Measurements from ENCODE around the gene GMPR2.
"Not testable (repeated sequence)": the region's sequence is repeated elsewhere in the genome, so short reads cannot be mapped to it uniquely, and the experiment has no call there.

GMPR2 gene

DNA sequence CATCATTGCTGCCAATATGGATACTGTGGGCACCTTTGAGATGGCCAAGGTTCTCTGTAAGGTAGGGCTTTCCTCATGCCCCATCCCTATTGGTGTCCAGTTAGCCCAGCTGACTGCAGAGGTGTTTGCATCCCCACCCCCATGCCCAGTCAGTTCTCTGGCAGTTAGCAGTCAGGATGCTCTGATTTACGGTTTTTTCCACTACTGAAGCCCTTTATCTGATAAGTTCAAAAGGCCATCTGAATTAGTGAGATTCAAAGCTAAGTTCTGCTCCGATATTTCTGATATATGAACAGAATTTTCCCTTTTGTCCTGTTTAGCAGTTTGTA, 773 bp downstream of the GMPR2 start:
- no peak for DNase-seq

DNA sequence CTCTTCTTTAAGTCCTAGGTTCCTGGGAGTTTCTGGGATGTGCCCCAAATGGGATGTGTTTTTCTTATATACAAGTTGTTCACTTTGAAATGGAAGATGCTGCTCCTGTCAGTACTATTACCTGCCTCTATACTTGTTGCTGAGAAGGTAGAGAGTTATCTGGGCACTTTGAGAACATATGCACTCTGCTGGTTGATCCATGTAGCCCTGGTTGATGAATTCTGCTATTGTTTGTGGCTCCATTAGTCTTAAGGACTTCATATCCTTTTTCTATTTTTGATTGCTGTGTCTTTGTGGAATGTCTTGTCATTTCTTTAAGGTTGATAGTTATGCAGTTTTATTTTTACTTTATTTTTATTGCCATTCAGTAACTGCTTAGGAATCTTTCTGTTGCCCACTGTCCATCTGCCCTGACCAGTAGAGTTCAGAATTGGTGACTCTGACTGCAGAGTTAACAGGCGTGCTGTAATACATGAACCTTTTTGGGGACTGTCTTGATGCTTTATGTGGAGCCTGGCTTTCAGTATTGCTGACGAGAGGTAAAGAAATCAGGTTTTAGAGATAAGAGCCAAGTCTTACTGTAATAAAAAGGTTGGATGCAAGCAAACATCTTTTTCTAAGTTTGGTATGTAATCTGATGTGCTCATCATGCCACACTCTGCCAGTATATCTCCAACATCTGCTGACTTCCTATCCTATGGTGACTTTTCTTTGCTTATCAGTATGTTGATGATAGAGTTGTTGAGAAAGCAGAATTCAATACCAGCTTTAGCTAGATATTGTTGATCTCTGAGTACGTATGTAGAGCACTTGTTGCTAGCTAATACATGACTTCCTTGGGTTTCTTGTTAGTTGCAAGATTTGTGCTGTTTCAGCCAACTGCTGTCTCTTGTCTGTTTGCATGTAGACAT, 1.6 kb downstream of the GMPR2 start:
- no peak for DNase-seq

DNA sequence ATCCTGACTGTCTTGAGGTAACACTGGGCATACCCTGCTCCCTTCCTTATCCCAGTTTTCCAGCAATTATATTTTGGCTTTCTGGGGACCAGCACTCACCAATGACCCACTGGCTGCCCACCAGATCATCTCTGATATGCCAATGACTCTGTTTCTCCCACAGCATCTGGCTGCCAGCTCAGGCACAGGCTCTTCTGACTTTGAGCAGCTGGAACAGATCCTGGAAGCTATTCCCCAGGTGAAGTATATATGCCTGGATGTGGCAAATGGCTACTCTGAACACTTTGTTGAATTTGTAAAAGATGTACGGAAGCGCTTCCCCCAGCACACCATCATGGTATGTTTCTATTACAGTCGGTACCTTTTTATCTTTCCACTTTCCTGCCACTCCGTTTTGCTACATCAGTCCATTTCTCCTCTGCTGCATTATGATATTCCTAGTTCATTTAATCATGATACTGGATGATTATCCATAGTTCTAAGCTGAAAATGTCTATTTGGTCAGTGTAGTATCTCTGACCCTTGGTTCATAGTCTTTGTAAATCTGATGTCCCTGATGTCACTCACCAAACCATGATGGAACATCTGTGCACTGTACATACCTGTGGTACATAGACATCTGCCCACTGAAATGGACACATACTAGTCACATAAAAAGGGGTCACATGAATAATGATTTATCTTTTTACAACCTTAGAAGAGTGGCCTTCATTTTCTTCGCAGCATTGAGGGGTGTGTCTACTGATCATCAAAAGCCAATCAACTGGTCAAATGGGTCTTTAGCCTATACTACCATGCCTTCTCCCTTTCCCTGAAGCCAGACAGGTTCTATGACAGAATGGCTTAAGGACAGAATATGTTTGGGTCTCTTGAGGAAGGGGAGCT, 3.3 kb downstream of the GMPR2 start:
- no peak for DNase-seq

DNA sequence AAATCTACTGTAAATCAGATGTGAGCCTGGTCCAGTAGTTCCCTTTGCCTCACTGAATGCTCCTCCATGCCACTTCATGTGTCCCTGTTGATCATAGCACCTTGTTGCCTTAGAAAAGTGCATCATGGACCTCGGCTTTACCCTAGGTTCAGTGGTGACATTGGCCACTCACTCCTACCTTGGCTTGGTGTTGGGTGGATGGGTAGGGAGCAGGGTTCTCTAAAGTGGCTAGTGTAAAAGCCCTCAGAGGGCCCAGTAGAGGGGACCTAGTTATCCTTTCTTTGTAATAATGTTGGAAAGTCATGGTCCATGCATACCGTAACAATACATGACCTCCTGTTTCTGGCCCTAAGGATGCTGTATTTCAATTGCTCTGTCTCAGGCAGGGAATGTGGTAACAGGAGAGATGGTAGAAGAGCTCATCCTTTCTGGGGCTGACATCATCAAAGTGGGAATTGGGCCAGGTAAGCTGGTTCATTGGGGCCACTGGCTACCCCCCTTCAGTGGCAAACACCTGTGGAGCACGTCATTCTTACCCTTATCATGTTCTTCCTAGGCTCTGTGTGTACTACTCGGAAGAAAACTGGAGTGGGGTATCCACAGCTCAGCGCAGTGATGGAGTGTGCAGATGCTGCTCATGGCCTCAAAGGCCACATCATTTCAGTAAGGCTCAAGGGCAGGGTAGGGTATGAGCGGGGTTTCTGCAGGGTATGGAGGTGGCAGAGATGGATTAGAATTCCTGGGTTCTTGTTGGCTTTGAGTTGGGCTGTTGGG, 4.1 kb downstream of the GMPR2 start:
- no peak for DNase-seq

DNA sequence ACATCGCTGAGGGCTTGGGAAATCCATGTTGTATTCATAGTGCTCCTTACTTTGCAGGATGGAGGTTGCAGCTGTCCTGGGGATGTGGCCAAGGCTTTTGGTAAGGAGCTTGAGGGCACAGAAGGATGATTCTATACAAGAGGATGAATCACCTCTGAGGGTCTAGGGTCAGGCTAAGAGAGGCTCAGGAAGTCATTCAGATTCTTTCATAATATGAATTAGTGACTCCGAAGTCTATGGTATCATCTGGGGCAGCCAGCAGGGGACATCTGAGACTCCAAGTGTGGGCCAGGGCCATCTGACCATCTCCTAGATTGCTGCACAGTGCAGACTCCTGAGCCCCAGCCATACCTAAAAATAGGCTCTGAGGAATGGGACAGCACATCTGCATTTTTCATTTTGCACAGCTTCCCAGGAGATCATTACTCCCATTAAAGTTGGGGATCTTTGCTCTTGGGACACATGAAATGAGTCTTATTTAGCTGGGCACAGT, 4.8 kb downstream of the GMPR2 start:
- no peak for DNase-seq

DNA sequence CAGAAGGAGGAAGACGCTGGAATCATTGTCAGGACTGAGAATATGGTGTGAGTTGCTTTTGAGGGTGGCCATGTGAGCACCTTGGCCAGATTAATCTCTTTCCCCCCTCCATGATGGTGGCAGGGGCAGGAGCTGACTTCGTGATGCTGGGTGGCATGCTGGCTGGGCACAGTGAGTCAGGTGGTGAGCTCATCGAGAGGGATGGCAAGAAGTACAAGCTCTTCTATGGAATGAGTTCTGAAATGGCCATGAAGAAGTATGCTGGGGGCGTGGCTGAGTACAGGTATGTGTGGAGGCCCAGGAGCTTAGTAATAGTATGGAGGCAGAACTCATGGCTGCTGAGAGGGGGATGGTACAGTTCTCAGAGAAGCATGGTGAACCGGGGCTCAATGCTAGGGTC, 5.4 kb downstream of the GMPR2 start:
- no peak for DNase-seq

DNA sequence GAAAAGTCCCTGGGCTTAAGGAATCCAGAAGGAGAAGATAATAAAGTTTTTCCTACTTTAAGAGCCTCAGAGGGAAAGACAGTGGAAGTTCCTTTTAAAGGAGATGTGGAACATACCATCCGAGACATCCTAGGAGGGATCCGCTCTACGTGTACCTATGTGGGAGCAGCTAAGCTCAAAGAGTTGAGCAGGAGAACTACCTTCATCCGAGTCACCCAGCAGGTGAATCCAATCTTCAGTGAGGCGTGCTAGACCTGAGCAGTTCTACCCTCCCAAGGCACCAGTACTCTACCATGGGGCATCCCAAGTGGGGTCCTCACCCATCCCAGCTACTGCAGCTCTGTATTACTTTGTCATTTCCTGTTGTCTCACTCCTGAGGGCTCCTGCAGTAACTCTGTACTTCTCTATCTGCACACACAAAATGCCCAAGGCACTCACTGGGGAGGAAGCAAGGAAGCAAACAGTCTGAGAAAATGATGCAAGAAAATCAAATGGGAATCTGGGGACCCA, 5.9 kb downstream of the GMPR2 start:
- DNase-seq, result no peak

DNA sequence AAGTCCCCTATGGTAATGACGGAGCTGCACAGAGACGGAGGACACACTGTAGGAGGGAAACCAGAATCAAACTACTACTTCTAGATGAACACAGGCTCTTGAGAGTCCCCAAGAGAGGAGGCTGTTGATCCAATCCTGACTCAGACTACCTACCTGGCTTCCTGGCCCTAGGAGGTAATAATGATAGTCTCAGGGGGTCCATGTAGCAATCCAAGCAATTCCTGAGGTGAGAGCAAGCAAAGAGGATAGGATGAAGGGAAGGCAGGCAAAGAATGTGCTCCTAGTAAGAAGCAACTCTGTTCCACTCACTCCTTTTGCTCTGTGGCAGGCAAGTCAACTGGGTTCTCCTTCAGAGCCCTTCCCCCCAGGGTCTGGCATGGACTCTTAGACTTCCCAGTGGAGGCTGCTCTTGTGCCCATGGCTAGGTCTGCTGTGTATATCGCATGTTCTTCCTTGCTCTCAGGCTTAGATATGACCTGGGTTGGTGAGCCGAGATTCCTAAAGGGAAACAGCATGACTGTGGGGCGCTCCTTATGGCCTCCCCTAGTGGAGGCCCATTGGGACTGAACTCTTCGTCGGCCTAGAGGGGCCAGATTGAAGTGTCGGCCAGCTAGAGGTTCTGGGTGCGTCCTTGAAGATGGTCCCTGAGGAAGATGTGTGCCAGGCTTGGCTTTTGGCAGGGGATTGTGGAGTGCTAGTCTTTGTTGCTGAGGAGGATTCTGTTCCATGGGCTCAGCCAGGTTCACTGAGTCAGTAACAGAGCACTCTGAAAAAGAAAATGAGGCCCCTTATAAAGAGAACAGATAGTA, 7.6 kb downstream of the GMPR2 start:
- DNase-seq, result no peak

DNA sequence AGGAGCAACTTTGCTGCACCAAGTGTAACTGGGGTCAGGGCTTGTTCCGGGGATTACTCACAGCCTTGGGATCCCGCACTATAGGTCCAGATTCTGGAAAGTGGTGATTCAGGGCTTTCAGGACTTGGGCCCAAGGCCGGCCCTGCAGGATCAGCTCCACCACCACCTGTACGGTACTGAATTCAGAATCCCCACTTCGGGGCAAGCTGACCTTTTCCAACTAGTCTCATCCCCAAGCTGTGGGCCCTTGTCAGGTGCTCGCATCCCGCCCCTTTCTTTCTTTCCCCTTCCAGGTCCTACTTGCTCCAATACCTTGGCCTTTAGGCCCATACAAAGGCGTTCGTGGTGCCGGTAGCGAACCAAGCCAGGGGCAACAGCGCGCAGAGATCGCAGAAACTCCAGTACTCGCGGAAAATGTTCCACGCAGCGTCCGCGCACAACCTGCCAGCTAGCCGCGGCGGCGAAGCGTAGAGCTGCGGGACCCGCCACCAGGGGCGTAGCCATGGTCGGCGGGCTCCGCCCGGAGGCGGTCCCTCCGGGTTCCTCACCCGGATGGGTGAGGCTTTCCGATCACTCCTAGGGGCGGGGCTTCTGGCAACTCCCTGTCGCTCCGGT, 9.2 kb downstream of the GMPR2 start:
- DNase-seq, result peak; percentile 95

DNA sequence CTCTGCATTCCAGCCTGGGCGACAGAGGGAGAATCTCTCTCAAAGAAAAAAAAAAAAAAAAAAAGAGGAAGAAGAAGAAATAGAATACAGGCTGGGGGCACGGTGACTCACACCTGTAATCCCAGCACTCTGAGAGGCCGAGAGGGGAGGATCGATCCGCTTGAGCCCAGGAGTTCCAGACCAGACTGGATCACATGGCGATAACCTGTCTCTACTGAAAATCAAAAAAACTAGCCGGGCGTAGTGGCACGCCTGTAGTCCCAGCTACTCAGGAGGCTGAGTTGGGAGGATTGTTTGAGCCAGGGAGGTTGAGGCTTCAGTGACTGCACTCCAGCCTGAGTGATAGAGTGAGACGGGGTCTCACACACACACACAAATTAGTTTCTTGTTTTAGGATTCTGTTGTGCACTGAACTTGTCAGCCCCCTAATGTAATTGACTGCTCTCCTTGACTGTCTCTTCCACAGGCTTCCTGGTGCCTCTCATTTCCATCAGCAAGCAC, 10.7 kb downstream of the GMPR2 start:
- no peak for DNase-seq

DNA sequence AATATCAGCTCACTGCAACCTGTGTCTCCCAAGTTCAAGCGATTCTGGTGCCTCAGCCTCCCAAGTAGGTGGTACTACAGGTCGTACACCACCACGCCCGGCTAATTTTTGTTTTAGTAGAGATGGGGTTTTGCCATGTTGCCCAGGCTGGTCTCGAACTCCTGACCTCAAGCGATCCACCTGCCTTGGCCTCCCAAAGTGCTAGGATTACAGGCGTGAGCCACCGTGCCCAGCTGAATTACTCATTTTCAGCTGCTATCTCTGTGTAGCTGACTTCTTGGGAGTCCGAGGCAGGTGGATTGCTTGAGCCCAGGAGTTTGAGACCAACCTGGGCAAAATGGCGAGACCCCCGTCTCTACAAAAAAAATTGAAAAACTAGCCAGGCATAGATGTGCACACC, 12.6 kb downstream of the GMPR2 start:
- DNase-seq, result not testable (repeated sequence)

DNA sequence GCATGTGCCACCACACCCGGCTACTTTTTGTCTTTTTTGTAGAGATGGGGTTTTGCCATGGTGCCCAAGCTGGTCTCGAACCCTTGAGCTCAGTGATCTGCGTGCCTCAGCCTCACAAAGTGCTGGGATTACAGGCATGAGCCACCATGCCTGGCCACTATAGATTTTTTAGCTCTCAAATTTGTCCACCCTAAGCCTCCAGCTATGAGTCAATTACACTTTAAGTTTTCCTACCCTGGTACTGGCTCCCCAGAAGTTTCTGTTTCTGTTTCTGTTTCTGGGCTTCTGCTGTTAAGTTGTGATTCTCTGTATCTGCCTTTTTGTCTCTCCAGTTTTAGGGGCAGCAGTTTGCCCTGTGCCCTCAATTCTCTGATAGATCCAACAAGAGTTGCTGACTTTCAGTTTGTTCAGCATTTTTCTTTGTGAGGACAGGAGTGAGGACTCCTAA, 14.1 kb downstream of the GMPR2 start:
- no peak for DNase-seq

DNA sequence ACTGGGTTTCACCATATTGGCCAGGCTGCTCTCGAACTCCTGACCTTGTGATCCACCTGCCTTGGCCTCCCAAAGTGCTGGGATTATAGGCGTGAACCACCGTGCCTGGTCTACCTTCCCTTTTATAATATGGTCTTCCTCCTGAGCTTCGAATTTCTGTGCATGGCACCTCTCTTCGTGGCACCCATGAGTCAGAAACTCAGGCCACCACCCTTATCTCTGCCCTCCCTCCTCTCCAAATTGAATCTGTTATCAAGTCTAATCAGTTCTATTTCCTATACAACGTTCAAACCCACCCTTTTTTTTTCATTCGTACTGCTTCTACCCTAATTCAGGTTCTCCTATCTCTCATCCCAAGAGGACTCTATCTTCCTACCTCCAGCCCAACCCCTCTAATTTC, 14.7 kb downstream of the GMPR2 start:
- DNase-seq, result no peak

DNA sequence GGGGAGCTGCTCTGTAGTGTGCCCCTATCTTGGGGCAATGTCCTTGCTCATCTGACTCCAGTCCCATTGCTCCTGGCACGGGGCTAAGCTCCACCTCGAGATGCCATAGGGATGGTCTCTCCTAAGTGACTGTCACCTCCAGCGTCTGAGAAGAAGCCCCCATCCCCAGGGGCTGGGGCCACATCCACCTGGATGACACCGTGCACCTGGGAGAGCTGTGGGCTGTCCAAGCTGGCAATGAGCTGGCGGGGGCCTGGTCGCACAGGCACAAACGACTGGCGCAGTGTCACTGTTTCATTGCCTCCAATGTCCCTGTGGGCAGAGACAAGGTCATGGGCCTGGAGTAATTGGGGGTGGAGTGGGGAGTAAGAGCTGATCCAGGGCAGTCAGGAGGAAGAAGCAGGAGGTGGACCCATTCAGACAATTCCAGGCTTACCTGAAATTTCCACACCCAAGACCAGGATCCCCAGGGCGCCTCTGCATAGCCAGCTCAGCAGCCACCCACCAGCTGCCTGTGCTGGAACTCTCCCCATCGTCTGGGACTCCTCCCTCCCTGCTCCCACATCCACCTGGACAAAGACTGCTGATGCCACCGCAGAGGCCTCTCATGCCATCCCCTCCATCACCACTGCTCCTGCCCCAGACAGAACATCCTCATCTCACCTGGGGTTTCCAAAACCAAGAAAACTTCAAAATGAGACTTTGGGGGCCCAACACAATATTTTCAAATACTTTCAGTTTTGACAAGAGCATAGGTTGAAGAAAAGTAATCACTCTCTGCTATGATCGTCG, 16.7 kb downstream of the GMPR2 start:
- DNase-seq, result no peak

DNA sequence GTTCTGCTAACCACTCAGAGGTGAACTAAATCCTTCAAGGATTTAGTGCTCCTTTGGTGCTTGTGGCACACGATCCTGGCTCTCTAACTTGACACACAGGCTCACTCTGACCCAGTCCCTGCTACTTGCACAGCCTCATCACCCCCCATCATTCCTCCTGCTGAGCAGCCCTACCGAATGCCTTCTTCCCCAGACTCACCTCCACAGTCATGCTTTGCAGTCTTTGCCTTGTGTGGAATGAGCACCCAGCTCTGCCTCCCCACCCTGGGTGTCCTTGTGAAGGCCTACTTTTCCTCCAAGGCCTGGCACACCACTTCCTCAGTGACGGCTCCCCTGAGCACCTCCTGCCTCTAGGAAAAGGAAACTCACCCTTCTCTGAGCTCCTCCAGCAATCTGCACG, 17.6 kb downstream of the GMPR2 start:
- DNase-seq, result no peak

DNA sequence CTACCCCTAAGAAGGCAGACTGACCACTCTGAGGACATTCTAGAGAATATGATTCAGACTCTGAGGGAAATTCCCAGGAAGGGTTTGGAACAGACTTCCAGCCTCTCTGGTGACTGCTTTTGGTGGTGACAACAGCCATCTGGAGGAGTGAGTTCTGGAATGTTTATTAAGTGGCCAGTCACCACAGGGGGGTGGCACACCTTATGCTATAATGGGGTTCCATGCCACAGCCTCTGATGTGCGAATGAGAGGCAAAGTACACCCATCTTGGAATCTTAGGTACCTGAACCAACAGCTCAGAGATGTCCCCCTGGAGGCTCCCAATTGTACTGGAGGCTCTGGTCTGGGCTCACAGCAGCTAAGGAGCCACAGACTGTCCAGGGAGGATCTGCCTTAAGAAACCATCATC, 19.2 kb downstream of the GMPR2 start:
- DNase-seq, result no peak

DNA sequence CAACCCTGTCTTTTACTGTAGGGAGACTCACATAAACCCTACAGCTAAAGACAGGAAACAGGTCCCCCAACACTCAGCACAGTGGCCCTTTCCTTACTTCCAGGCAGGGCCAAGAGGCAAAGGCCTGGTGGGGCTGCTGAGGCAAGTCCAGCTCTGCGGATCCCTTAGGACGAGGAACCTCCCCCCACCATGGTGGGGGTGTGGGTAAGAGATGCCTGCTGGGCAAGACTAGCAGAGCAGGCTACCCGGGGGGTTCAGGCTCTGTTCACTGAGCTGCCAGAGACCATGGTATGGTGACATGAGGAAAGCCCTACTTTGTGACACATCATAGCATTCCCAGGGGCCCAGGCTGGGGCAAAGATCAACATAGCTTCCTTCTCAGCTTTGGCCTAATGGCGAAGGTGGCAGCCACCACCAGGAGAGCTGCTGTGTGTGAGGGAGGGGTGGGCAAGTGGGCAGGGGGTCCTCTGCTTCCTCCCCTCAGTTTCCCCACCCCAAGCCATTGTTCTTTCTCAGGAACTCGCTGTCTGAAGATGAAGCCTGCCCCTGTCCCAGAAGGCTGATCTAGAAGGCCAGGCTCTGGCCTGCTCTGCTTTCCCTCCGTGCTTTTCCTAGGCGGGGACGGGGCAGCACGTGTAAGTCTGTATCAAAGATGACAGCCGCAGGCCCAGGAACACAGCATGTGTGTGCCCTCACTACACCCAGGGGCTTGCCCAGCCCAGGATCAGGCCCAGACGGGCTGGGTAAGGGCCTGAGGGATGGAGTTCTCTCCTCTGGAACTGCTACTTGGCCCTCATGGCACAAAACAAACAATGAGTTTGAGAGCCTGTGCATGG, 19.8 kb downstream of the GMPR2 start:
- no peak for DNase-seq

DNA sequence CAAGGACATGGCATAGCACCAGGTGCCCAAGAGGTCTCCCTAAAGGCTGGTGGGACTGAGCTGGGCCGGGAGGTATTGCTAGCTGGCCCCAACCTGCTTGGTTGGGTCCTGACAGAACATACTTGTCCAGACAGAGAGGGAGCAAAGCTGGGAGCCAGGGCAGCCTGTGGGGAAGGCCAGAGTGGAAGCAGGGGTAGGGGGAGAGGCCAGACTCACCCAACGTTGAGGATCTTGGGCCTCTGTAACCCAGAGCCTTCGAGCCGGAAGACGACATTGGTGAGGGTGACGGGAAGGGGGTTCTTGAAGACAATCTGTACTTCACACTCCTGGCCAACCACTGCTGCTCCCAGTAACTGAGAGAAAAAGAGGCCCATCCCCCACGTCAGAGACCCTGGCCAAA, 21.2 kb downstream of the GMPR2 start:
- DNase-seq, result no peak

DNA sequence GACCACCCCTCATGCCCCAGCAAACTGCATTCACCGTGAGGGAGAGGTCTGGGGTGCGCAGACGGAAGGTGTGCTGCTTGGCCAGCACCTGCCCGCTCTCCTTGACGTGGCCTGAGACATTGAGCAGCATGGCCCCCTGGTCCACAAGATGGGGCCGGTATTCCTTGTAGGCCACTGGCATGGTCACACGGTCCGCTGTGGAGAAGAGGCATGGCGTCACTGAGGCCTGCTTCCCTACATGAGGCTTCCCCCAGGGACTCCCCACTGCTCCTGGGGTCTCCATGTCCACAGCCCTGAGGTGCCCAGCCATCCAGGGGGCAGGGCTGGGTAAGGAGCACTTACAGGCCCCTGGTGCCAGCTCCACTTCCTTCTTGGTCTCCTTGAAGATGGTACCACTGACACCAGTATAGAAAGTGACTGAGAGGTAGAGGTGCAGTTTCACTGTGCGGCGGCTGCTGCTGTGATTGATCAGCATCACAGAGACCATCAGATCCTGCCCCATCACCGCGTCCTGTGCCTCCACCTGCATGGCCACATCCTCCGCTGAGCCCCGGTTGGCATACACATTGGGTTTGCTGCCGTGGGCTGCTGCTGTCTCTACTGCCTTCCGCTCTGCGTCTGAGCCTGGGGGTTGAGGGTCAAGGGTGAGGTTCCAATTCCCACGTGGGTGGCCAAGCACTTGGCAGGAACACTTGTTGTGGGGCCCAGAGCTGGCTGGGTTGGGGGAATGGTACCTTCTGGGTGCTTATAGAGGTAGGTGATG, 22.1 kb downstream of the GMPR2 start:
- DNase-seq, result no peak
